ENCODE measurements around the gene KRT6B. TPM values are rescaled to one million over a fixed set of nuclear protein-coding genes. Genes with fewer than 3 reads are reported as not detected.

Gene KRT6B
- total and polyA plus RNA-seq, 9 of the 15 experiments (the other 6 are each of a cell fraction or from before 2014, with no cell fraction given) = not detected

DNA sequence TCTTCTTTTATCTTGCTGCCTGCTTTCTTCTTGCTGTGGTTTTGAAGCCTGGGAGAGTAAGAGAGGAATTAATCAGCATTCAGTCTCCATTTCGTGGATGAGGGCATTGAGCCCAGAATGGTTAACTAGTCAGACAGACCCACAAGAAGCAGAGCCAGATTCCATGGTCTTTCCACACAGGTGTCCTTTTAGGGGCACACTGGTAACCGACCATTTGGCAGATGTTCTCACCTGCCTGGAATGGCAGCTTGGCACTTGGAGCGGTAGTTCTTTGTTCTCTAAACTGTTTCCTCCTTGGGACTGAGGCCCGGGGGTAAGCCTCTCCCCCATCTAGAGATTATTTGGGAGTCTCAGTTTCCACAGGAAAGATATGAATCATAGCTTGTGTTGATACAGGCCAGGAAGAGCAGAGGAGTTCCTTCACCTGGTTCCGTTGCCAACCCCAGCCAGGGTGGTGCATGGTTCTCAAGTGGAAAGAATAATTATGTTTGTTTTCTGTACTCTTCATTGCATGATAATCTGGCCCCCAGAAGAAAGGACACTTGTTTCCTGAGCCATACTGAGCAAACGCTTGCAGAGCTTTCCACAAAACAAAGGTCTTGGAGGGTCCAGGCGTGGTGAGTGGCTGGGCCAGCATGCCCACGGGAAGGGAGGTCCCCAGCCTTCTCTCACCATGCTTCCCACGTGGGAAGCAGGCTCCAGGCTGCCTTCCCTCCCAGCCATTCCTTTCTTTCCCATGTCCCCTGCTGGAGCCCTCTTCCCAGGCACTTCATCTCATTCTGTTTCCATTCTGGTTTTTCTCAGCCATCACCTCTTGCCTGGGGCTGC is 15.7 kb downstream of the KRT6B start:
- Histone ChIP-seq H3K9ac (ENCODE audit: insufficient read depth in 1 of 2, low read depth in 2 of 2, low read length in 2 of 2) (no peak overlapping the region), H3K9me1 (ENCODE audit: control insufficient read depth, insufficient read depth, low read length) (no peaks in the 10 kb centered on the region), H3K79me2 (ENCODE audit: control insufficient read depth, insufficient read depth, low read length) (no peaks in the 10 kb centered on the region), H3K36me3 (ENCODE audit: control insufficient read depth, insufficient read depth, low read length) (no peaks in the 10 kb centered on the region), H3K4me2 (ENCODE audit: insufficient read depth, low read length) (no peak overlapping the region), H3K4me1 (replicated peaks in 1 of 2; ENCODE audit: control insufficient read depth in 2 of 2, insufficient read depth in 2 of 2, low read length in 2 of 2) (no peaks in the 10 kb centered on the region), H3K27me3 (ENCODE audit: control insufficient read depth in 2 of 2, insufficient read depth in 2 of 2, low read length in 2 of 2) (peaks cover 15 to 51% of the 10 kb centered on the region in 2 experiments), H4K20me1 (replicated peaks; ENCODE audit: control insufficient read depth, insufficient read depth, low read length) (0 out of 2 replicates have a peak, but pooled peaks cover 2% of the 10 kb centered on the region), H3K27ac (ENCODE audit: extremely low read depth, low read depth, low read length) (no peak overlapping the region), H2AFZ (ENCODE audit: low read depth, low read length) (no peak overlapping the region), H3K4me3 (no peak overlapping the region), H3K9me3 (replicated peaks; ENCODE audit: control insufficient read depth, insufficient read depth, low read depth, low read length) (no peaks in the 10 kb centered on the region)
- POLR2A ChIA-PET = interaction anchor here (0.6 kb wide), 1 partner anchor 95 kb away, joined by 3 read pairs; no protein-coding TSS in a partner anchor
- ATAC-seq (no peak), FAIRE-seq (no peak), DNase-seq (ENCODE audit: extremely low read depth in 1 of 4, low spot score in 3 of 4) (no peak)
- TF ChIP-seq MTA2 (IDR thresholded peaks at IDR 0.05; ENCODE audit: low read depth) = no peak
- no peak for TF ChIP-seq SMAD1 (IDR thresholded peaks at IDR 0.05; ENCODE audit: low read depth, low read length, partially characterized antibody)
- TF ChIP-seq TAF7 (tag; IDR thresholded peaks at IDR 0.05) = no peak
- no peak for TF ChIP-seq GTF2F1 (IDR thresholded peaks at IDR 0.05; ENCODE audit: low read depth, low read length)
- no peak for TF ChIP-seq ZNF830 (CRISPR knock-in tag; IDR thresholded peaks at IDR 0.05)
- no peak for TF ChIP-seq TBP (optimal IDR thresholded peaks at IDR 0.05; ENCODE audit: low read depth, low read length)
- TF ChIP-seq, protein P1, sequence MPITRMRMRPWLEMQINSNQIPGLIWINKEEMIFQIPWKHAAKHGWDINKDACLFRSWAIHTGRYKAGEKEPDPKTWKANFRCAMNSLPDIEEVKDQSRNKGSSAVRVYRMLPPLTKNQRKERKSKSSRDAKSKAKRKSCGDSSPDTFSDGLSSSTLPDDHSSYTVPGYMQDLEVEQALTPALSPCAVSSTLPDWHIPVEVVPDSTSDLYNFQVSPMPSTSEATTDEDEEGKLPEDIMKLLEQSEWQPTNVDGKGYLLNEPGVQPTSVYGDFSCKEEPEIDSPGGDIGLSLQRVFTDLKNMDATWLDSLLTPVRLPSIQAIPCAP (CRISPR knock-in tag; IDR thresholded peaks at IDR 0.05; ENCODE audit: borderline replicate concordance) = no peak
- no peak for TF ChIP-seq MEF2A (IDR thresholded peaks at IDR 0.05; ENCODE audit: control insufficient read depth, low read depth, low read length)
- TF ChIP-seq HDAC1 (IDR thresholded peaks at IDR 0.05) = no peak
- TF ChIP-seq ZFP36 (IDR thresholded peaks at IDR 0.05; ENCODE audit: low read depth, low read length, partially characterized antibody) = no peak
- TF ChIP-seq, protein P2, sequence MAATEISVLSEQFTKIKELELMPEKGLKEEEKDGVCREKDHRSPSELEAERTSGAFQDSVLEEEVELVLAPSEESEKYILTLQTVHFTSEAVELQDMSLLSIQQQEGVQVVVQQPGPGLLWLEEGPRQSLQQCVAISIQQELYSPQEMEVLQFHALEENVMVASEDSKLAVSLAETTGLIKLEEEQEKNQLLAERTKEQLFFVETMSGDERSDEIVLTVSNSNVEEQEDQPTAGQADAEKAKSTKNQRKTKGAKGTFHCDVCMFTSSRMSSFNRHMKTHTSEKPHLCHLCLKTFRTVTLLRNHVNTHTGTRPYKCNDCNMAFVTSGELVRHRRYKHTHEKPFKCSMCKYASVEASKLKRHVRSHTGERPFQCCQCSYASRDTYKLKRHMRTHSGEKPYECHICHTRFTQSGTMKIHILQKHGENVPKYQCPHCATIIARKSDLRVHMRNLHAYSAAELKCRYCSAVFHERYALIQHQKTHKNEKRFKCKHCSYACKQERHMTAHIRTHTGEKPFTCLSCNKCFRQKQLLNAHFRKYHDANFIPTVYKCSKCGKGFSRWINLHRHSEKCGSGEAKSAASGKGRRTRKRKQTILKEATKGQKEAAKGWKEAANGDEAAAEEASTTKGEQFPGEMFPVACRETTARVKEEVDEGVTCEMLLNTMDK (IDR thresholded peaks at IDR 0.05; ENCODE audit: borderline replicate concordance, insufficient read depth, low read depth, low read length, poor library complexity, severe bottlenecking) = no peak
- TF ChIP-seq MXI1 (IDR thresholded peaks at IDR 0.05; ENCODE audit: low read depth, low read length) = no peak
- TF ChIP-seq ZNF431 (CRISPR knock-in tag; IDR thresholded peaks at IDR 0.05) = no peak
- BruUV-seq (replicated peaks) = no TSS peak
- under 1% methylated on average over 9 of the region's 9 CpGs for WGBS (ENCODE audit: insufficient coverage, low coverage, missing lambda C conversion rate)
- in situ Hi-C loops (cut with MboI) (no loop called here), intact Hi-C loops (cut with micrococcal nuclease) (no loop called here)
- CTCF ChIA-PET (ENCODE audit: low intra/inter-chr PET ratio) = no interaction called here
